ENCODE data around the gene NETO2. TPM values are rescaled to one million over a fixed set of nuclear protein-coding genes. Genes with fewer than 3 reads are reported as not detected.
"Not testable (repeated sequence)": the region's sequence is repeated elsewhere in the genome, so short reads cannot be mapped to it uniquely, and the experiment has no call there.

NETO2 gene
- total and polyA plus RNA-seq, 4 donors = 0.20 to 1.6 (median 0.37) TPM

DNA sequence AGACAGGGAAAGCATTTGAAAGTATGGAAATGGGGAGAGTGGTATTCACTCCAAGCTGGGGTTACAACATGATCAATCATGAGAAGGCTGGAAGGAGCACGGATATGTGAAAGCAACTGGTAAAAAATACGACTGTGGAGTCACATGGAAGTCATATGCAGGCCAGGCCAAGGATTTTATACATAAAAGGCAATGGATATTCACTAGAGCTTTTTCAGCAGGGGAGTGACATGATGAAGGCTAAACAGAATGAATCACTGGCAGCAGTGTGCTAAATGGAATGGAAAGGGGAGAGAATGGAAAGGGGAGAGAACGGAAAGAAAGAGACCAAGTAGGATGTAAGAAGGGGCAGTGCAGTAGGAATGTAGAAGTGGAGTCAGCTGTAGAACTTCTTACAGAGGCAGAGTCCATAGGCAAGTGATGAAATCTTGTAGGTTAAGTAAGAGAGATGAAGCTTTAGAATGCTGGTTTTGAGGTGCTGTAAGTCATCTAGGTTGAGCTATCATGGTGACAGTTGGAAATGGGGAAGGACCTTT, 13.0 kb upstream of the NETO2 start (continued):
- TF ChIP-seq, protein P1, sequence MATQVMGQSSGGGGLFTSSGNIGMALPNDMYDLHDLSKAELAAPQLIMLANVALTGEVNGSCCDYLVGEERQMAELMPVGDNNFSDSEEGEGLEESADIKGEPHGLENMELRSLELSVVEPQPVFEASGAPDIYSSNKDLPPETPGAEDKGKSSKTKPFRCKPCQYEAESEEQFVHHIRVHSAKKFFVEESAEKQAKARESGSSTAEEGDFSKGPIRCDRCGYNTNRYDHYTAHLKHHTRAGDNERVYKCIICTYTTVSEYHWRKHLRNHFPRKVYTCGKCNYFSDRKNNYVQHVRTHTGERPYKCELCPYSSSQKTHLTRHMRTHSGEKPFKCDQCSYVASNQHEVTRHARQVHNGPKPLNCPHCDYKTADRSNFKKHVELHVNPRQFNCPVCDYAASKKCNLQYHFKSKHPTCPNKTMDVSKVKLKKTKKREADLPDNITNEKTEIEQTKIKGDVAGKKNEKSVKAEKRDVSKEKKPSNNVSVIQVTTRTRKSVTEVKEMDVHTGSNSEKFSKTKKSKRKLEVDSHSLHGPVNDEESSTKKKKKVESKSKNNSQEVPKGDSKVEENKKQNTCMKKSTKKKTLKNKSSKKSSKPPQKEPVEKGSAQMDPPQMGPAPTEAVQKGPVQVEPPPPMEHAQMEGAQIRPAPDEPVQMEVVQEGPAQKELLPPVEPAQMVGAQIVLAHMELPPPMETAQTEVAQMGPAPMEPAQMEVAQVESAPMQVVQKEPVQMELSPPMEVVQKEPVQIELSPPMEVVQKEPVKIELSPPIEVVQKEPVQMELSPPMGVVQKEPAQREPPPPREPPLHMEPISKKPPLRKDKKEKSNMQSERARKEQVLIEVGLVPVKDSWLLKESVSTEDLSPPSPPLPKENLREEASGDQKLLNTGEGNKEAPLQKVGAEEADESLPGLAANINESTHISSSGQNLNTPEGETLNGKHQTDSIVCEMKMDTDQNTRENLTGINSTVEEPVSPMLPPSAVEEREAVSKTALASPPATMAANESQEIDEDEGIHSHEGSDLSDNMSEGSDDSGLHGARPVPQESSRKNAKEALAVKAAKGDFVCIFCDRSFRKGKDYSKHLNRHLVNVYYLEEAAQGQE (IDR thresholded peaks at IDR 0.05) = no peak
- TF ChIP-seq RAD21 (IDR thresholded peaks at IDR 0.05) (no peak), JUND (IDR thresholded peaks at IDR 0.05) (no peak), TAF1 (conservative IDR thresholded peaks at IDR 0.05) (no peak)

DNA sequence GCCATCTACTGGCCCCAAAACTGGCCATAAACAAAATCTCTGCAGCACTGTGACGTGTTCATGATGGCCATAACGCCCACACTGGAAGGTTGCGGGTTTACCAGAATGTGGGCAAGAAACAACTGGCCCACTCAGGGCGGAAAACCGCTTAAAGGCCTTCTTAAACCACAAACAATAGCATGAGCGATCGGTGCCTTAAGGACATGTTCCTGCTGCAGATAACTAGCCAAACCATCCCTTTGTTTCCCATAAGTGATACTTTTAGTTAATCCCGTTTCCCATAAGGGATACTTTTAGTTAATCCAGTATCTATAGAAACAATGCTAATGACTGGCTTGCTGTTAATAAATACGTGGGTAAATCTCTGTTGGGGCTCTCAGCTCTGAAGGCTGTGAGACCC, 8.8 kb upstream of the NETO2 start:
- 99% methylated on average over 9 of the region's 9 CpGs for WGBS
- not testable (repeated sequence) for H3K4me3 ChIP-seq (ENCODE audit: low read depth in 1 of 3, low read length in 3 of 3); DNase-seq (ENCODE audit: low spot score); H3K9ac ChIP-seq (ENCODE audit: low read depth in 1 of 2, low read length in 2 of 2); H3K9me3 ChIP-seq (ENCODE audit: control insufficient read depth in 4 of 4, low read length in 3 of 4); H3K27ac ChIP-seq (ENCODE audit: low read depth in 1 of 2, low read length in 2 of 2); H3K27me3 ChIP-seq (ENCODE audit: control insufficient read depth in 4 of 4, insufficient read depth in 4 of 4, low read length in 3 of 4); H3K4me1 ChIP-seq (ENCODE audit: control insufficient read depth in 4 of 4, insufficient read depth in 4 of 4, low read length in 3 of 4)
- peaks cover 3 to 16% (median 8%) of the 10 kb centered on the region in 4 donors for H3K36me3 ChIP-seq (ENCODE audit: control insufficient read depth in 4 of 4, insufficient read depth in 3 of 4, low read depth in 1 of 4, low read length in 3 of 4)

DNA sequence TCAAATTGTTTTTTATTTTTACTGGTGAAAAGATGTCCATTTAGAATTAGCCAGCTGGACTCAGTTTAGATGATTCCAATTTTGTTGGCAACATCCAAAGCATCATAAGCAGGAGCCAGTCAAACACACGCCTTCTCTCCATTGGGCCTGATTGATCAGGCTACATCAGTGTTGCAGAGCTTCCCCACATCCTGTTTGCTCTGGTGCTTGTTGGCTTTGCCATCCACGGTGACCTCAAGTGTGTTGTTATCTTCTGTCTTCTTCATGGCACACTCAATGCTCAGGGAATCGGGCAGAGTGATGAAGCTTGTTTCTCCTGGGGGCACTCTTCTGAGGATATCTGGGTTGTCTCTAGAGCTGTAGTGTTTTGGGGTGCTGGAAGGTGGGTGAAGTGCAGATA, 6.3 kb upstream of the NETO2 start:
- WGBS = 95% methylated on average over 3 of the region's 3 CpGs
- Histone ChIP-seq H3K36me3 (ENCODE audit: control insufficient read depth in 4 of 4, insufficient read depth in 3 of 4, low read depth in 1 of 4, low read length in 3 of 4) (peaks cover 3 to 10% (median 7%) of the 10 kb centered on the region in 4 donors), H3K9ac (ENCODE audit: low read depth in 1 of 2, low read length in 2 of 2) (no peak overlapping the region), H3K4me3 (ENCODE audit: low read depth in 1 of 3, low read length in 3 of 3) (no peak overlapping the region), H3K9me3 (ENCODE audit: control insufficient read depth in 4 of 4, low read length in 3 of 4) (peaks cover 0 to 2% (median 0%) of the 10 kb centered on the region in 4 donors), H3K27me3 (ENCODE audit: control insufficient read depth in 4 of 4, insufficient read depth in 4 of 4, low read length in 3 of 4) (peaks cover 0 to under 1% (median 0%) of the 10 kb centered on the region in 4 donors), H3K27ac (ENCODE audit: low read depth in 1 of 2, low read length in 2 of 2) (no peak overlapping the region), H3K4me1 (ENCODE audit: control insufficient read depth in 4 of 4, insufficient read depth in 4 of 4, low read length in 3 of 4) (no peaks in the 10 kb centered on the region)
- DNase-seq (ENCODE audit: low spot score) = no peak
- TF ChIP-seq JUND (IDR thresholded peaks at IDR 0.05) = no peak
- TF ChIP-seq, protein P2, sequence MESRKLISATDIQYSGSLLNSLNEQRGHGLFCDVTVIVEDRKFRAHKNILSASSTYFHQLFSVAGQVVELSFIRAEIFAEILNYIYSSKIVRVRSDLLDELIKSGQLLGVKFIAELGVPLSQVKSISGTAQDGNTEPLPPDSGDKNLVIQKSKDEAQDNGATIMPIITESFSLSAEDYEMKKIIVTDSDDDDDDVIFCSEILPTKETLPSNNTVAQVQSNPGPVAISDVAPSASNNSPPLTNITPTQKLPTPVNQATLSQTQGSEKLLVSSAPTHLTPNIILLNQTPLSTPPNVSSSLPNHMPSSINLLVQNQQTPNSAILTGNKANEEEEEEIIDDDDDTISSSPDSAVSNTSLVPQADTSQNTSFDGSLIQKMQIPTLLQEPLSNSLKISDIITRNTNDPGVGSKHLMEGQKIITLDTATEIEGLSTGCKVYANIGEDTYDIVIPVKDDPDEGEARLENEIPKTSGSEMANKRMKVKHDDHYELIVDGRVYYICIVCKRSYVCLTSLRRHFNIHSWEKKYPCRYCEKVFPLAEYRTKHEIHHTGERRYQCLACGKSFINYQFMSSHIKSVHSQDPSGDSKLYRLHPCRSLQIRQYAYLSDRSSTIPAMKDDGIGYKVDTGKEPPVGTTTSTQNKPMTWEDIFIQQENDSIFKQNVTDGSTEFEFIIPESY (IDR thresholded peaks at IDR 0.05) = no peak
- TF ChIP-seq FOXA2 (IDR thresholded peaks at IDR 0.05) = no peak
- no peak for TF ChIP-seq TAF1 (conservative IDR thresholded peaks at IDR 0.05)
- no peak for TF ChIP-seq HNF4A (conservative IDR thresholded peaks at IDR 0.05)
- TF ChIP-seq RXRA (IDR thresholded peaks at IDR 0.05) = no peak
- no peak for TF ChIP-seq GABPA (IDR thresholded peaks at IDR 0.05 in 1 of 2, conservative IDR thresholded peaks at IDR 0.05 in 1 of 2)
- no peak for TF ChIP-seq NR2F2 (IDR thresholded peaks at IDR 0.05)
- TF ChIP-seq YY1 (IDR thresholded peaks at IDR 0.05) = no peak
- TF ChIP-seq, protein P3, sequence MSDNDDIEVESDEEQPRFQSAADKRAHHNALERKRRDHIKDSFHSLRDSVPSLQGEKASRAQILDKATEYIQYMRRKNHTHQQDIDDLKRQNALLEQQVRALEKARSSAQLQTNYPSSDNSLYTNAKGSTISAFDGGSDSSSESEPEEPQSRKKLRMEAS (IDR thresholded peaks at IDR 0.05) = no peak
- TF ChIP-seq, protein P4, sequence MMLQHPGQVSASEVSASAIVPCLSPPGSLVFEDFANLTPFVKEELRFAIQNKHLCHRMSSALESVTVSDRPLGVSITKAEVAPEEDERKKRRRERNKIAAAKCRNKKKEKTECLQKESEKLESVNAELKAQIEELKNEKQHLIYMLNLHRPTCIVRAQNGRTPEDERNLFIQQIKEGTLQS (IDR thresholded peaks at IDR 0.05) = no peak
- TF ChIP-seq, protein P1 (IDR thresholded peaks at IDR 0.05) = no peak
- no peak for TF ChIP-seq FOXA1 (IDR thresholded peaks at IDR 0.05)
- no peak for TF ChIP-seq SP1 (IDR thresholded peaks at IDR 0.05)
- TF ChIP-seq HNF4G (IDR thresholded peaks at IDR 0.05) = no peak
- TF ChIP-seq, protein P5, sequence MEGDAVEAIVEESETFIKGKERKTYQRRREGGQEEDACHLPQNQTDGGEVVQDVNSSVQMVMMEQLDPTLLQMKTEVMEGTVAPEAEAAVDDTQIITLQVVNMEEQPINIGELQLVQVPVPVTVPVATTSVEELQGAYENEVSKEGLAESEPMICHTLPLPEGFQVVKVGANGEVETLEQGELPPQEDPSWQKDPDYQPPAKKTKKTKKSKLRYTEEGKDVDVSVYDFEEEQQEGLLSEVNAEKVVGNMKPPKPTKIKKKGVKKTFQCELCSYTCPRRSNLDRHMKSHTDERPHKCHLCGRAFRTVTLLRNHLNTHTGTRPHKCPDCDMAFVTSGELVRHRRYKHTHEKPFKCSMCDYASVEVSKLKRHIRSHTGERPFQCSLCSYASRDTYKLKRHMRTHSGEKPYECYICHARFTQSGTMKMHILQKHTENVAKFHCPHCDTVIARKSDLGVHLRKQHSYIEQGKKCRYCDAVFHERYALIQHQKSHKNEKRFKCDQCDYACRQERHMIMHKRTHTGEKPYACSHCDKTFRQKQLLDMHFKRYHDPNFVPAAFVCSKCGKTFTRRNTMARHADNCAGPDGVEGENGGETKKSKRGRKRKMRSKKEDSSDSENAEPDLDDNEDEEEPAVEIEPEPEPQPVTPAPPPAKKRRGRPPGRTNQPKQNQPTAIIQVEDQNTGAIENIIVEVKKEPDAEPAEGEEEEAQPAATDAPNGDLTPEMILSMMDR (IDR thresholded peaks at IDR 0.05; ENCODE audit: low read depth, low read length, missing input control) = no peak
- TF ChIP-seq EGR1 (IDR thresholded peaks at IDR 0.05; ENCODE audit: low read depth in 2 of 2) = no peak
- TF ChIP-seq RAD21 (IDR thresholded peaks at IDR 0.05) = no peak
